Measurements from ENCODE around the gene CEP72. TPM values are rescaled to one million over a fixed set of nuclear protein-coding genes. Genes with fewer than 3 reads are reported as not detected.
"Not testable (repeated sequence)": the region's sequence is repeated elsewhere in the genome, so short reads cannot be mapped to it uniquely, and the experiment has no call there.

The CEP72 gene
- total RNA-seq, 1 donor from 2014 or later = 4.5 TPM

GRCh38 chr5:597871-598563 lies 14.1 kb upstream of the CEP72 start:
- DNase-seq (ENCODE audit: low spot score in 2 of 2) (no peak), FAIRE-seq (no peak)

GRCh38 chr5:598564-598890 lies 13.6 kb upstream of the CEP72 start:
- DNase-seq (ENCODE audit: low spot score in 2 of 2) = no peak
- FAIRE-seq = no peak

GRCh38 chr5:600886-601541 lies 11.1 kb upstream of the CEP72 start:
- no peak for DNase-seq (ENCODE audit: low spot score in 2 of 2)
- FAIRE-seq = no peak

- no peak for DNase-seq (ENCODE audit: low spot score in 2 of 2)
- FAIRE-seq = no peak
These were observed 10.2 kb upstream of the CEP72 start for GRCh38 chr5:601771-602465.

GRCh38 chr5:602466-603035 lies 9.6 kb upstream of the CEP72 start:
- DNase-seq (ENCODE audit: low spot score in 2 of 2) = no peak
- FAIRE-seq = no peak

- DNase-seq (ENCODE audit: low spot score in 2 of 2) (no peak), FAIRE-seq (no peak)
These were observed 8.8 kb upstream of the CEP72 start for GRCh38 chr5:603081-603998.

GRCh38 chr5:604391-604831 lies 7.7 kb upstream of the CEP72 start:
- FAIRE-seq = no peak
- no peak for DNase-seq (ENCODE audit: low spot score in 2 of 2)

- FAIRE-seq; DNase-seq (ENCODE audit: low spot score in 2 of 2): not testable (repeated sequence)
These were observed 7.0 kb upstream of the CEP72 start for GRCh38 chr5:605090-605489.

- no peak for DNase-seq (ENCODE audit: low spot score in 2 of 2)
- no peak for FAIRE-seq
These were observed 6.1 kb upstream of the CEP72 start for GRCh38 chr5:606061-606460.

GRCh38 chr5:606526-607399 lies 5.4 kb upstream of the CEP72 start:
- FAIRE-seq (no peak), DNase-seq (ENCODE audit: low spot score in 2 of 2) (no peak)

- DNase-seq (ENCODE audit: low spot score in 2 of 2) = no peak
- no peak for FAIRE-seq
These were observed 4.4 kb upstream of the CEP72 start for GRCh38 chr5:607541-608428.

GRCh38 chr5:608429-609370 lies 3.4 kb upstream of the CEP72 start:
- DNase-seq (ENCODE audit: low spot score in 2 of 2) (no peak), FAIRE-seq (no peak)

GRCh38 chr5:609506-609905 lies 2.6 kb upstream of the CEP72 start:
- FAIRE-seq = no peak
- no peak for DNase-seq (ENCODE audit: low spot score in 2 of 2)

- FAIRE-seq (no peak), DNase-seq (ENCODE audit: low spot score in 2 of 2) (no peak)
These were observed 2.0 kb upstream of the CEP72 start for GRCh38 chr5:610011-610743.

- no peak for FAIRE-seq
These were observed 1.1 kb upstream of the CEP72 start for GRCh38 chr5:610744-611730.

More at GRCh38 chr5:610744-611730, 1.1 kb upstream of the CEP72 start:
- DNase-seq (ENCODE audit: low spot score in 2 of 2) = no peak
